HG03378 (cell line): ENCODE measurements around the gene ZNF331.

Experiments
- ATAC-seq: cut with Tn5 transposase; IDR thresholded peaks from one replicate; pipeline ENCODE4 v1.9.1; 2021; ENCODE audit warnings: mild to moderate bottlenecking, moderate library complexity; ENCODE audit not compliant: unreplicated experiment

Gene ZNF331

GRCh38 chr19:53571339-53571738 lies 33.4 kb downstream of the ZNF331 start:
- ATAC-seq: no peak

GRCh38 chr19:53576941-53577653 lies 39.2 kb downstream of the ZNF331 start:
- ATAC-seq: no peak

GRCh38 chr19:53577968-53578367 lies 40.0 kb downstream of the ZNF331 start:
- ATAC-seq: no peak

- ATAC-seq: no peak
These were observed 41.6 kb downstream of the ZNF331 start for GRCh38 chr19:53579518-53579917.

- ATAC-seq: no peak
These were observed 43.2 kb downstream of the ZNF331 start for GRCh38 chr19:53580871-53581835.

GRCh38 chr19:53581871-53582279 lies 43.9 kb downstream of the ZNF331 start:
- no peak for ATAC-seq

GRCh38 chr19:53583181-53583580 lies 45.2 kb downstream of the ZNF331 start:
- no peak for ATAC-seq

GRCh38 chr19:53586277-53586691 lies 48.3 kb downstream of the ZNF331 start:
- no peak for ATAC-seq

- no peak for ATAC-seq
These were observed 57.0 kb downstream of the ZNF331 start for GRCh38 chr19:53594811-53595509.

- ATAC-seq: no peak
These were observed 57.5 kb downstream of the ZNF331 start for GRCh38 chr19:53595510-53595867.

- no peak for ATAC-seq
These were observed 58.1 kb downstream of the ZNF331 start for GRCh38 chr19:53596056-53596455.

GRCh38 chr19:53597023-53597422 lies 59.1 kb downstream of the ZNF331 start:
- ATAC-seq: no peak

GRCh38 chr19:53598361-53598760 lies 60.4 kb downstream of the ZNF331 start:
- ATAC-seq: no peak

GRCh38 chr19:53600217-53600616 lies 62.3 kb downstream of the ZNF331 start:
- no peak for ATAC-seq

GRCh38 chr19:53606031-53606430 lies 68.1 kb downstream of the ZNF331 start:
- no peak for ATAC-seq

GRCh38 chr19:53608381-53608780 lies 70.4 kb downstream of the ZNF331 start:
- ATAC-seq: no peak

- no peak for ATAC-seq
These were observed 75.0 kb downstream of the ZNF331 start for GRCh38 chr19:53612762-53613526.

GRCh38 chr19:53621885-53622740 lies 84.2 kb downstream of the ZNF331 start:
- ATAC-seq: no peak

- ATAC-seq: no peak
These were observed 87.0 kb downstream of the ZNF331 start for GRCh38 chr19:53624771-53625545.
